Panc1 (cell line): ENCODE measurements around the gene DOCK1.

ENCODE experiments used
- POLR2AphosphoS5 ChIP-seq: IDR thresholded peaks from 2 replicates; pipeline ENCODE4 v1.6.1; 2012; ENCODE audit warnings: mild to moderate bottlenecking, low read depth, low read length, moderate library complexity
- SIN3A ChIP-seq: IDR thresholded peaks from 2 replicates; pipeline ENCODE4 v1.6.1; 2012; ENCODE audit warnings: low read depth, mild to moderate bottlenecking, low read length, moderate library complexity, borderline replicate concordance; ENCODE audit not compliant: insufficient read depth
- TCF7L2 ChIP-seq: IDR thresholded peaks from 2 replicates; pipeline ENCODE4 v1.6.1; 2011; ENCODE audit warnings: mild to moderate bottlenecking, low read depth, low read length, inconsistent platforms
- TF ChIP-seq, protein P1 (sequence below): fragments of 450-650 bp; IDR thresholded peaks from 2 replicates; pipeline ENCODE4 v1.5.1; 2017; ENCODE audit warnings: mild to moderate bottlenecking
- TF ChIP-seq, protein P2 (sequence below), 2 experiments: IDR thresholded peaks; 2 replicates each; pipeline ENCODE4 v1.6.1; 2011 to 2012; ENCODE audit warnings: low read depth in 2 of 2, control low read depth in 1 of 2, low read length in 1 of 2, mild to moderate bottlenecking in 1 of 2, moderate library complexity in 1 of 2; ENCODE audit not compliant: insufficient read depth in 1 of 2

DNA sequence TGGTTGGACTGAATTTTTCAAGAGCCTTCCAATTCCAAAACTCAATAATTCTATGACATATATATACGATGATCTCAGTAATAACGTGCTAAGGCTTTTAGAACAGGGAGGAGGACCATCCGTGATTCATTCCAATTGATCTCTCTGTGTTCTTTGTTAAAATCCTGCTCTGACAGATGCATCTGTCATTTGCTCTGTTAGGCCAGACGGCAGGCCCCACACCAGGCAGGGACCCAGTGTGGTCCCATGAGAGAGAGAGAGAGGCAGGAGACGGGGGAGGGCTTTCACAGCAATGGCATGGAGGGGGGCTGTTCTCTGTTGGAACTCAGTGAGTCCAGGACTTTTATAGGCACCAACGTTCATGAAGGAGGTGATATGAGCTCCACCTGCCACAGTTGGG is 451.1 kb downstream of the DOCK1 start:
- TF ChIP-seq, protein P1, sequence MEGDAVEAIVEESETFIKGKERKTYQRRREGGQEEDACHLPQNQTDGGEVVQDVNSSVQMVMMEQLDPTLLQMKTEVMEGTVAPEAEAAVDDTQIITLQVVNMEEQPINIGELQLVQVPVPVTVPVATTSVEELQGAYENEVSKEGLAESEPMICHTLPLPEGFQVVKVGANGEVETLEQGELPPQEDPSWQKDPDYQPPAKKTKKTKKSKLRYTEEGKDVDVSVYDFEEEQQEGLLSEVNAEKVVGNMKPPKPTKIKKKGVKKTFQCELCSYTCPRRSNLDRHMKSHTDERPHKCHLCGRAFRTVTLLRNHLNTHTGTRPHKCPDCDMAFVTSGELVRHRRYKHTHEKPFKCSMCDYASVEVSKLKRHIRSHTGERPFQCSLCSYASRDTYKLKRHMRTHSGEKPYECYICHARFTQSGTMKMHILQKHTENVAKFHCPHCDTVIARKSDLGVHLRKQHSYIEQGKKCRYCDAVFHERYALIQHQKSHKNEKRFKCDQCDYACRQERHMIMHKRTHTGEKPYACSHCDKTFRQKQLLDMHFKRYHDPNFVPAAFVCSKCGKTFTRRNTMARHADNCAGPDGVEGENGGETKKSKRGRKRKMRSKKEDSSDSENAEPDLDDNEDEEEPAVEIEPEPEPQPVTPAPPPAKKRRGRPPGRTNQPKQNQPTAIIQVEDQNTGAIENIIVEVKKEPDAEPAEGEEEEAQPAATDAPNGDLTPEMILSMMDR = no peak
- TF ChIP-seq TCF7L2 (no peak), POLR2AphosphoS5 (no peak), SIN3A (no peak)
- TF ChIP-seq, protein P2, sequence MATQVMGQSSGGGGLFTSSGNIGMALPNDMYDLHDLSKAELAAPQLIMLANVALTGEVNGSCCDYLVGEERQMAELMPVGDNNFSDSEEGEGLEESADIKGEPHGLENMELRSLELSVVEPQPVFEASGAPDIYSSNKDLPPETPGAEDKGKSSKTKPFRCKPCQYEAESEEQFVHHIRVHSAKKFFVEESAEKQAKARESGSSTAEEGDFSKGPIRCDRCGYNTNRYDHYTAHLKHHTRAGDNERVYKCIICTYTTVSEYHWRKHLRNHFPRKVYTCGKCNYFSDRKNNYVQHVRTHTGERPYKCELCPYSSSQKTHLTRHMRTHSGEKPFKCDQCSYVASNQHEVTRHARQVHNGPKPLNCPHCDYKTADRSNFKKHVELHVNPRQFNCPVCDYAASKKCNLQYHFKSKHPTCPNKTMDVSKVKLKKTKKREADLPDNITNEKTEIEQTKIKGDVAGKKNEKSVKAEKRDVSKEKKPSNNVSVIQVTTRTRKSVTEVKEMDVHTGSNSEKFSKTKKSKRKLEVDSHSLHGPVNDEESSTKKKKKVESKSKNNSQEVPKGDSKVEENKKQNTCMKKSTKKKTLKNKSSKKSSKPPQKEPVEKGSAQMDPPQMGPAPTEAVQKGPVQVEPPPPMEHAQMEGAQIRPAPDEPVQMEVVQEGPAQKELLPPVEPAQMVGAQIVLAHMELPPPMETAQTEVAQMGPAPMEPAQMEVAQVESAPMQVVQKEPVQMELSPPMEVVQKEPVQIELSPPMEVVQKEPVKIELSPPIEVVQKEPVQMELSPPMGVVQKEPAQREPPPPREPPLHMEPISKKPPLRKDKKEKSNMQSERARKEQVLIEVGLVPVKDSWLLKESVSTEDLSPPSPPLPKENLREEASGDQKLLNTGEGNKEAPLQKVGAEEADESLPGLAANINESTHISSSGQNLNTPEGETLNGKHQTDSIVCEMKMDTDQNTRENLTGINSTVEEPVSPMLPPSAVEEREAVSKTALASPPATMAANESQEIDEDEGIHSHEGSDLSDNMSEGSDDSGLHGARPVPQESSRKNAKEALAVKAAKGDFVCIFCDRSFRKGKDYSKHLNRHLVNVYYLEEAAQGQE (IDR thresholded peaks at IDR 0.05; ENCODE audit: insufficient read depth in 1 of 2, low read depth in 2 of 2, low read length in 1 of 2) = no peak
